AG08395 (cell line): Measurements from ENCODE around the gene GRID1.

Source experiments
- DNase-seq: peaks from one replicate; pipeline ENCODE4 v3.0.0; 2012; ENCODE audit warnings: mixed read lengths, low spot score

The GRID1 gene

GRCh38 chr10:85599081-85599480 is 767.5 kb downstream of the GRID1 start:
- DNase-seq, result no peak

- DNase-seq, result no peak
Observed at GRCh38 chr10:85598646-85599045, 767.9 kb downstream of the GRID1 start.

- no peak for DNase-seq
Observed at GRCh38 chr10:85597006-85597405, 769.6 kb downstream of the GRID1 start.

- no peak for DNase-seq
Observed at GRCh38 chr10:85596389-85596788, 770.2 kb downstream of the GRID1 start.

- DNase-seq, result no peak
Observed at GRCh38 chr10:85594239-85594638, 772.4 kb downstream of the GRID1 start.

- DNase-seq, result no peak
Observed at GRCh38 chr10:85593226-85593772, 773.3 kb downstream of the GRID1 start.

GRCh38 chr10:85581371-85581770 is 785.2 kb downstream of the GRID1 start:
- no peak for DNase-seq

GRCh38 chr10:85580585-85580984 is 786.0 kb downstream of the GRID1 start:
- DNase-seq, result no peak

GRCh38 chr10:85578860-85579259 is 787.7 kb downstream of the GRID1 start:
- DNase-seq, result no peak

- DNase-seq, result no peak
Observed at GRCh38 chr10:85575441-85575840, 791.2 kb downstream of the GRID1 start.

- DNase-seq, result no peak
Observed at GRCh38 chr10:85570871-85571270, 795.7 kb downstream of the GRID1 start.

GRCh38 chr10:85565381-85565780 is 801.2 kb downstream of the GRID1 start:
- no peak for DNase-seq

- DNase-seq, result no peak
Observed at GRCh38 chr10:85558533-85558932, 808.1 kb downstream of the GRID1 start.

GRCh38 chr10:85557706-85558105 is 808.9 kb downstream of the GRID1 start:
- no peak for DNase-seq

- DNase-seq, result no peak
Observed at GRCh38 chr10:85557077-85557476, 809.5 kb downstream of the GRID1 start.
